DOHH2 (cell line): ENCODE results near the gene TRAF3IP3.

Source experiments
- H3F3A ChIP-seq: fragments of 200-600 bp; sonication (generic), shearing (Covaris generic); 2 replicates; pipeline ENCODE4 v1.6.0; 2016; ENCODE audit warnings: antibody characterized with exemption, mild to moderate bottlenecking; ENCODE audit not compliant: control insufficient read depth, insufficient read depth
- H3K27ac ChIP-seq: fragments of 200-600 bp; sonication (generic); 2 replicates; pipeline ENCODE4 v1.5.1; 2014; ENCODE audit warnings: low read depth, mild to moderate bottlenecking, low read length, moderate library complexity
- H3K27me3 ChIP-seq: fragments of 200-600 bp; sonication (generic); 2 replicates; pipeline ENCODE4 v1.6.1; 2014; ENCODE audit warnings: mild to moderate bottlenecking, low read length, mixed read lengths; ENCODE audit not compliant: control insufficient read depth
- H3K36me3 ChIP-seq: fragments of 200-600 bp; sonication (generic); 2 replicates; pipeline ENCODE4 v1.6.1; 2014; ENCODE audit warnings: mild to moderate bottlenecking, low read length, moderate library complexity, mixed read lengths; ENCODE audit not compliant: control insufficient read depth
- H3K4me1 ChIP-seq: fragments of 200-600 bp; sonication (generic); 2 replicates; pipeline ENCODE4 v1.6.1; 2014; ENCODE audit warnings: mild to moderate bottlenecking, low read length, mixed read lengths; ENCODE audit not compliant: control insufficient read depth
- H3K4me2 ChIP-seq: fragments of 200-600 bp; sonication (generic); 2 replicates; pipeline ENCODE4 v1.6.0; 2014; ENCODE audit warnings: mild to moderate bottlenecking, low read length, moderate library complexity
- H3K4me3 ChIP-seq: fragments of 200-600 bp; sonication (generic); 2 replicates; pipeline ENCODE4 v1.5.1; 2014; ENCODE audit warnings: mild to moderate bottlenecking, low read length, mixed read lengths
- H3K79me2 ChIP-seq: fragments of 200-600 bp; sonication (generic); 2 replicates; pipeline ENCODE4 v1.6.1; 2014; ENCODE audit warnings: mild to moderate bottlenecking, low read length, mixed read lengths; ENCODE audit not compliant: control insufficient read depth
- H3K9me2 ChIP-seq: fragments of 200-600 bp; sonication (generic); replicated peaks from 2 replicates; pipeline ENCODE4 v1.6.1; 2014; ENCODE audit warnings: mild to moderate bottlenecking, low read length, mixed read lengths; ENCODE audit not compliant: control insufficient read depth
- H3K9me3 ChIP-seq: fragments of 200-600 bp; sonication (generic); 2 replicates; pipeline ENCODE4 v1.6.1; 2014; ENCODE audit warnings: antibody characterized with exemption, low read length, mixed read lengths; ENCODE audit not compliant: control insufficient read depth, insufficient read depth
- H4K20me1 ChIP-seq: fragments of 200-600 bp; sonication (generic); 2 replicates; pipeline ENCODE4 v1.6.0; 2014; ENCODE audit warnings: low read depth, mild to moderate bottlenecking, antibody characterized with exemption, low read length, moderate library complexity; ENCODE audit not compliant: control insufficient read depth, insufficient read depth
- CTCF ChIP-seq: fragments of 200-600 bp; sonication (generic); IDR thresholded peaks from one replicate; pipeline ENCODE4 v1.5.1; 2014; ENCODE audit warnings: antibody characterized with exemption, mild to moderate bottlenecking, low read depth, low read length; ENCODE audit not compliant: poor library complexity, severe bottlenecking
- EZH2phosphoT487 ChIP-seq: fragments of 200-600 bp; sonication (generic); IDR thresholded peaks from 2 replicates; pipeline ENCODE4 v1.6.1; 2017; ENCODE audit warnings: borderline replicate concordance, mild to moderate bottlenecking, antibody characterized with exemption, low read length, moderate library complexity, mixed read lengths

The TRAF3IP3 gene

GRCh38 chr1:209767096-209767495 is 11.2 kb downstream of the TRAF3IP3 start:
- Histone ChIP-seq H3K27ac (no peak overlapping the region), H3K4me2 (no peak overlapping the region)

GRCh38 chr1:209767706-209768105 is 11.9 kb downstream of the TRAF3IP3 start:
- H3F3A ChIP-seq, result peaks cover 4% of the 10 kb centered on the region; the same call in 1 of the 2 replicates
- no peaks in the 10 kb centered on the region for H4K20me1 ChIP-seq
- H3K4me3 ChIP-seq, result no peak overlapping the region
- H3K36me3 ChIP-seq, result no peaks in the 10 kb centered on the region
- no peaks in the 10 kb centered on the region for H3K9me2 ChIP-seq
- no peaks in the 10 kb centered on the region for H3K27me3 ChIP-seq
- peaks cover 13% of the 10 kb centered on the region; the same call in 1 of the 2 replicates for H3K9me3 ChIP-seq
- H3K79me2 ChIP-seq, result no peaks in the 10 kb centered on the region
- no peak for TF ChIP-seq CTCF
- no peak for TF ChIP-seq EZH2phosphoT487
- peaks cover 28% of the 10 kb centered on the region for H3K4me1 ChIP-seq
- H3K4me2 ChIP-seq, result no peak overlapping the region
- no peak overlapping the region for H3K27ac ChIP-seq

More at GRCh38 chr1:209767096-209767495, 11.2 kb downstream of the TRAF3IP3 start:
- H3K79me2 ChIP-seq, result no peaks in the 10 kb centered on the region
- H3F3A ChIP-seq, result peaks cover 4% of the 10 kb centered on the region; the same call in 1 of the 2 replicates
- no peaks in the 10 kb centered on the region for H3K9me2 ChIP-seq
- H3K27me3 ChIP-seq, result no peaks in the 10 kb centered on the region
- TF ChIP-seq CTCF (no peak), EZH2phosphoT487 (no peak)
- peaks cover 28% of the 10 kb centered on the region for H3K4me1 ChIP-seq
- peaks cover 13% of the 10 kb centered on the region; the same call in 1 of the 2 replicates for H3K9me3 ChIP-seq
- H3K36me3 ChIP-seq, result no peaks in the 10 kb centered on the region
- no peak overlapping the region for H3K4me3 ChIP-seq
- no peaks in the 10 kb centered on the region for H4K20me1 ChIP-seq

- Histone ChIP-seq H3K79me2 (no peaks in the 10 kb centered on the region), H3K9me3 (peaks cover 13% of the 10 kb centered on the region; the same call in 1 of the 2 replicates), H3K9me2 (no peaks in the 10 kb centered on the region), H3K4me1 (peaks cover 28% of the 10 kb centered on the region), H3K4me3 (no peak overlapping the region), H3K27ac (no peak overlapping the region), H3F3A (peaks cover 4% of the 10 kb centered on the region; the same call in 1 of the 2 replicates), H3K36me3 (no peaks in the 10 kb centered on the region), H3K27me3 (no peaks in the 10 kb centered on the region), H3K4me2 (0 out of 2 replicates have a peak overlapping the region, but pooled peaks have one; percentile 50), H4K20me1 (no peaks in the 10 kb centered on the region)
- TF ChIP-seq EZH2phosphoT487 (no peak), CTCF (no peak)
These were observed 12.5 kb downstream of the TRAF3IP3 start for GRCh38 chr1:209768354-209768774.
